MM.1S (cell line): ENCODE measurements around the gene PTPRE.

Experiments used
- DNase-seq: peaks from one replicate; pipeline ENCODE4 v3.0.0-alpha.2; 2015
- H2AFZ ChIP-seq: fragments of 300-600 bp; sonication (generic); 2 replicates; pipeline ENCODE4 v1.6.0; 2016; ENCODE audit warnings: antibody characterized with exemption, low read length
- H3F3A ChIP-seq: fragments of 300-600 bp; sonication (generic); 2 replicates; pipeline ENCODE4 v1.6.1; 2016; ENCODE audit warnings: mild to moderate bottlenecking, antibody characterized with exemption, low read length, moderate library complexity, mixed read lengths; ENCODE audit not compliant: insufficient read depth
- H3K27ac ChIP-seq: fragments of 300-600 bp; sonication (generic); 2 replicates; pipeline ENCODE4 v1.5.1; 2016; ENCODE audit warnings: mild to moderate bottlenecking, low read length
- H3K27me3 ChIP-seq: fragments of 300-600 bp; sonication (generic); replicated peaks from 2 replicates; pipeline ENCODE4 v1.6.0; 2016; ENCODE audit warnings: low read length; ENCODE audit not compliant: insufficient read depth
- H3K36me3 ChIP-seq: fragments of 300-600 bp; sonication (generic); replicated peaks from 2 replicates; pipeline ENCODE4 v1.6.1; 2016; ENCODE audit warnings: mild to moderate bottlenecking, low read length, mixed read lengths; ENCODE audit not compliant: insufficient read depth
- H3K4me1 ChIP-seq: fragments of 300-600 bp; sonication (generic); 2 replicates; pipeline ENCODE4 v1.6.1; 2016; ENCODE audit warnings: low read length, mixed read lengths
- H3K4me2 ChIP-seq: fragments of 300-600 bp; sonication (generic); 2 replicates; pipeline ENCODE4 v1.6.0; 2016; ENCODE audit warnings: low read depth, low read length
- H3K4me3 ChIP-seq: fragments of 300-600 bp; sonication (generic); 2 replicates; pipeline ENCODE4 v1.5.1; 2016; ENCODE audit warnings: low read length, mixed read lengths
- H3K79me2 ChIP-seq: fragments of 300-600 bp; sonication (generic); 2 replicates; pipeline ENCODE4 v1.6.1; 2016; ENCODE audit warnings: mixed run types, low read length, mixed read lengths
- H3K9ac ChIP-seq: fragments of 300-600 bp; sonication (generic); 2 replicates; pipeline ENCODE4 v1.6.1; 2016; ENCODE audit warnings: low read length, mixed read lengths
- H3K9me2 ChIP-seq: fragments of 300-600 bp; sonication (generic); replicated peaks from 2 replicates; pipeline ENCODE4 v1.6.1; 2016; ENCODE audit warnings: mild to moderate bottlenecking, low read length, mixed read lengths; ENCODE audit not compliant: insufficient read depth
- H3K9me3 ChIP-seq: fragments of 300-600 bp; sonication (generic); replicated peaks from 2 replicates; pipeline ENCODE4 v1.6.1; 2016; ENCODE audit warnings: mild to moderate bottlenecking, low read length, mixed read lengths; ENCODE audit not compliant: insufficient read depth
- H4K20me1 ChIP-seq: fragments of 300-600 bp; sonication (generic); 2 replicates; pipeline ENCODE4 v1.6.1; 2016; ENCODE audit warnings: mild to moderate bottlenecking, low read length, moderate library complexity, mixed read lengths; ENCODE audit not compliant: insufficient read depth
- EZH2 ChIP-seq: fragments of 300-600 bp; sonication (generic); optimal IDR thresholded peaks from 2 replicates; pipeline ENCODE3; 2017; ENCODE audit warnings: low read depth, mild to moderate bottlenecking, antibody characterized with exemption, low read length, mixed read lengths
- EZH2phosphoT487 ChIP-seq: fragments of 300-600 bp; sonication (generic); IDR thresholded peaks from 2 replicates; pipeline ENCODE4 v1.6.1; 2018; ENCODE audit warnings: antibody characterized with exemption, low read length
- TF ChIP-seq, protein P1 (sequence below): fragments of 300-600 bp; sonication (generic); IDR thresholded peaks from 2 replicates; pipeline ENCODE4 v1.5.1; 2016; ENCODE audit warnings: antibody characterized with exemption, low read length, mixed read lengths

Gene PTPRE

DNA sequence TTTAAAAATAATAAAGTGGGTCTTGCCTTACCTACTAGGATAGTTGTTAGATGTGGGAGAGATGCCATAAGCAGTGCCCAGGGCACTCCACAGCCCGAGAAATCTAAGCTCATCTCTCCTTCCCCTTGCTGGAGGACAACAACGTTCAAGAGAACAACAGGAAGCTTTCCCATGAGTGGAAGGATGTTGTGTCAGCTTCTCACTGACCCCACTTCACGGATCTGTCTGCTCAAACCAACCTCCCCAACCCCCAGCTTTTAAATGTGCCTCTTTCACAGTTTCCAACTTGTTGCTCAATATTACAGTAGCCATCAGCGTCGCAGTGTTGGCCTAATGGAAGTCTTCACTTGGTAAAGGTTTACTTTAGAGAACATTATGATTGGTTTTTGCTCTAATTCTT lies 72.1 kb downstream of the PTPRE start:
- H3K4me2 ChIP-seq, result no peak overlapping the region
- no peak overlapping the region for H3K4me3 ChIP-seq
- no peaks in the 10 kb centered on the region for H3K79me2 ChIP-seq
- DNase-seq, result no peak
- no peaks in the 10 kb centered on the region for H4K20me1 ChIP-seq
- H2AFZ ChIP-seq, result no peak overlapping the region
- no peak overlapping the region for H3K27ac ChIP-seq
- no peaks in the 10 kb centered on the region for H3K9me2 ChIP-seq
- H3K36me3 ChIP-seq, result no peaks in the 10 kb centered on the region
- TF ChIP-seq EZH2, result no peak
- TF ChIP-seq, protein P1, sequence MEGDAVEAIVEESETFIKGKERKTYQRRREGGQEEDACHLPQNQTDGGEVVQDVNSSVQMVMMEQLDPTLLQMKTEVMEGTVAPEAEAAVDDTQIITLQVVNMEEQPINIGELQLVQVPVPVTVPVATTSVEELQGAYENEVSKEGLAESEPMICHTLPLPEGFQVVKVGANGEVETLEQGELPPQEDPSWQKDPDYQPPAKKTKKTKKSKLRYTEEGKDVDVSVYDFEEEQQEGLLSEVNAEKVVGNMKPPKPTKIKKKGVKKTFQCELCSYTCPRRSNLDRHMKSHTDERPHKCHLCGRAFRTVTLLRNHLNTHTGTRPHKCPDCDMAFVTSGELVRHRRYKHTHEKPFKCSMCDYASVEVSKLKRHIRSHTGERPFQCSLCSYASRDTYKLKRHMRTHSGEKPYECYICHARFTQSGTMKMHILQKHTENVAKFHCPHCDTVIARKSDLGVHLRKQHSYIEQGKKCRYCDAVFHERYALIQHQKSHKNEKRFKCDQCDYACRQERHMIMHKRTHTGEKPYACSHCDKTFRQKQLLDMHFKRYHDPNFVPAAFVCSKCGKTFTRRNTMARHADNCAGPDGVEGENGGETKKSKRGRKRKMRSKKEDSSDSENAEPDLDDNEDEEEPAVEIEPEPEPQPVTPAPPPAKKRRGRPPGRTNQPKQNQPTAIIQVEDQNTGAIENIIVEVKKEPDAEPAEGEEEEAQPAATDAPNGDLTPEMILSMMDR, result no peak
- no peak for TF ChIP-seq EZH2phosphoT487
- H3K9me3 ChIP-seq, result no peaks in the 10 kb centered on the region
- H3K4me1 ChIP-seq, result no peaks in the 10 kb centered on the region
- H3F3A ChIP-seq, result no peaks in the 10 kb centered on the region
- H3K27me3 ChIP-seq, result no peaks in the 10 kb centered on the region
- H3K9ac ChIP-seq, result no peak overlapping the region

DNA sequence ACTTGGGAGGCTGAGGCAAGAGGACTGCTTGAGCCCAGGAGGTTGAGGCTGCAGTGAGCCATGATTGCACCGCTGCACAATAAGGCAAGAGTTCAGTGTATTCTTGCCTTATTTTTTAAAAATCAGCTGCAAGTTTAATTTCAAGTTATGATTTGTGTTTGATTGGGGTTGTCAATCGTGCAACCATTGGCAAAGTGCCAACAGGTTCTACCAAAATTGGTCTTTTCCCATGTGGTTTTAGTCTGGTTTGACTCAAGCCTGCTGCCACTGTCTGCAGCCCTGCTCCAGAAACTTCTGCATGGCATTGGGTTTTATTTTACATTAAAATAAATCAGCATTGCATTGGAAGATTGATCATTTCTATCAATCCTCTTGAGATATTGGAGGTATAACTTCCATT lies 72.7 kb downstream of the PTPRE start:
- no peaks in the 10 kb centered on the region for H3K36me3 ChIP-seq
- H3K9me3 ChIP-seq, result no peaks in the 10 kb centered on the region
- no peaks in the 10 kb centered on the region for H3K79me2 ChIP-seq
- no peak overlapping the region for H3K4me2 ChIP-seq
- no peak overlapping the region for H3K9ac ChIP-seq
- no peaks in the 10 kb centered on the region for H4K20me1 ChIP-seq
- TF ChIP-seq EZH2 (no peak), EZH2phosphoT487 (no peak)
- TF ChIP-seq, protein P1, result no peak
- no peaks in the 10 kb centered on the region for H3K4me1 ChIP-seq
- no peak for DNase-seq
- no peak overlapping the region for H3K4me3 ChIP-seq
- no peaks in the 10 kb centered on the region for H3K27me3 ChIP-seq
- H3K9me2 ChIP-seq, result no peaks in the 10 kb centered on the region
- H3F3A ChIP-seq, result no peaks in the 10 kb centered on the region
- no peak overlapping the region for H2AFZ ChIP-seq
- H3K27ac ChIP-seq, result no peak overlapping the region

DNA sequence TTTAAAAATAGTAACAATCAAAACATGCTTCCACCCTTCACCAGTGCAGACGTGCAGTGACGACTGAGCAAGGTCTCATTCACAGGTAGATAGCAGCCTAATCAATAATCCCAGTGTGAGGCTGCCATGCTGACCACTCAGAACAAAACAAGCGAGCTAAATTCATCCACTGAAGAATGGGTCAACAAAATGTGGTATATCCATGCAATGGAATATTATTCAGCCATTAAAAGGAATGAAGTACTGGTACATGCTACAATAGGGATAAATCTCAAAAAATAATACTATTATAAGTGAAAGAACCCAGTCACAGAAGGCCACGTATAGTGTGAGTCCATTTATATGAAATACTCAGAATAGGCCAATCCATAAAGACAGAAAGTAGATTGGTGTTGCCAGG lies 74.0 kb downstream of the PTPRE start:
- no peaks in the 10 kb centered on the region for H3K9me3 ChIP-seq
- H3K79me2 ChIP-seq, result no peaks in the 10 kb centered on the region
- H4K20me1 ChIP-seq, result no peaks in the 10 kb centered on the region

More for the DNA sequence above, 74.0 kb downstream of the PTPRE start:
- no peak overlapping the region for H2AFZ ChIP-seq
- no peaks in the 10 kb centered on the region for H3K27me3 ChIP-seq
- H3K4me3 ChIP-seq, result no peak overlapping the region
- H3K9ac ChIP-seq, result no peak overlapping the region
- no peak for DNase-seq
- no peaks in the 10 kb centered on the region for H3F3A ChIP-seq
- H3K27ac ChIP-seq, result no peak overlapping the region
- H3K4me1 ChIP-seq, result no peaks in the 10 kb centered on the region
- no peak for TF ChIP-seq EZH2
- TF ChIP-seq, protein P1, result no peak
- TF ChIP-seq EZH2phosphoT487, result no peak
- no peaks in the 10 kb centered on the region for H3K9me2 ChIP-seq
- no peak overlapping the region for H3K4me2 ChIP-seq
- no peaks in the 10 kb centered on the region for H3K36me3 ChIP-seq
